Transverse colon (tissue), 4 donors: ENCODE data around the gene DDR2.

Experiments
- EP300 ChIP-seq: sonication (generic); formaldehyde crosslinking; IDR thresholded peaks from one replicate; pipeline ENCODE4 v1.6.1; 2017; ENCODE audit warnings: antibody characterized with exemption, low read depth
- POLR2AphosphoS5 ChIP-seq, 3 donors: sonication (generic); formaldehyde crosslinking; IDR thresholded peaks; one replicate each; pipeline ENCODE4 v1.6.1; 2016; ENCODE audit warnings: antibody characterized with exemption in 3 of 3
- TF ChIP-seq, protein P1 (sequence below), 5 experiments: fragments of 200-600 bp in 3 of 5; fragments of 450-650 bp in 2 of 5; sonication (generic) in 3 of 5; IDR thresholded peaks; 1 replicate in 2 of 5; 2 replicates in 3 of 5; pipeline ENCODE4 v1.5.1; 2016 to 2017; ENCODE audit warnings: antibody characterized with exemption in 5 of 5, inconsistent platforms in 3 of 5, mild to moderate bottlenecking in 2 of 5, moderate library complexity in 1 of 5

DNA sequence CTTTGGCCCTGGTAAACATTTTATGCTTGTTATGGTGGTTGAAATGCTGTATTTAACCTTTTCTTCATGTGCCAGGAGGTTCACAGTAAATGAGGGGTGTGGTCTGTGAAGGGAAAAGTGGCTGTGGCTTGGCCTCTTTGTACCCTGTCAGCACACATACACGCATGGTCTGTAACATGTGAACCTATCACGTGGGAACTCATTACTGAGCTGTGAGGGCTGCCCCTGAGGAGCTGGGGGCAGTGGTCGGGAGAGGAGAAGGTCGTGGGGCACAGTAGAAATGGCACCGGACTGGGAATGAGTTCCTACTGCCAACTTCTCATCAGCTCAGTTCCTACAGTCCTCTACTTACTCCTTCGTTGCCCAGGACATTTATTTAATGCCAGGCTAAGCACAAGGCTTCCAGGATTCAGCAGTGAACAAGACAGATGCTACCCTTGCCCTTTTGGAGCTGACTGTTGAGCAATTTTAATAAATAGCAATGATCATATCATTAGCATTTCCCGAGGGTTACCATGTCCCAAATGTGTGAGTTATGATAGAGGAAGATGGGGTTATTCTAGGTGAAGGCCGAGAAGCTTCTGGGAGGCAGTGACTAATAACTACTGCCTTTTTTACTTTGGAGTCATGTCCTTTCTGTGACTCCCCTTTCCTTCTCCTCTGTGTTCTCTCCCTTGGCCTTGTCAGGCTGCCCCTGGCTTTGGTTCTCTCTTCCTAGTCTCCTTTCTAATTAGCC lies 38.8 kb downstream of the DDR2 start:
- TF ChIP-seq, protein P1, sequence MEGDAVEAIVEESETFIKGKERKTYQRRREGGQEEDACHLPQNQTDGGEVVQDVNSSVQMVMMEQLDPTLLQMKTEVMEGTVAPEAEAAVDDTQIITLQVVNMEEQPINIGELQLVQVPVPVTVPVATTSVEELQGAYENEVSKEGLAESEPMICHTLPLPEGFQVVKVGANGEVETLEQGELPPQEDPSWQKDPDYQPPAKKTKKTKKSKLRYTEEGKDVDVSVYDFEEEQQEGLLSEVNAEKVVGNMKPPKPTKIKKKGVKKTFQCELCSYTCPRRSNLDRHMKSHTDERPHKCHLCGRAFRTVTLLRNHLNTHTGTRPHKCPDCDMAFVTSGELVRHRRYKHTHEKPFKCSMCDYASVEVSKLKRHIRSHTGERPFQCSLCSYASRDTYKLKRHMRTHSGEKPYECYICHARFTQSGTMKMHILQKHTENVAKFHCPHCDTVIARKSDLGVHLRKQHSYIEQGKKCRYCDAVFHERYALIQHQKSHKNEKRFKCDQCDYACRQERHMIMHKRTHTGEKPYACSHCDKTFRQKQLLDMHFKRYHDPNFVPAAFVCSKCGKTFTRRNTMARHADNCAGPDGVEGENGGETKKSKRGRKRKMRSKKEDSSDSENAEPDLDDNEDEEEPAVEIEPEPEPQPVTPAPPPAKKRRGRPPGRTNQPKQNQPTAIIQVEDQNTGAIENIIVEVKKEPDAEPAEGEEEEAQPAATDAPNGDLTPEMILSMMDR (IDR thresholded peaks at IDR 0.05): no peak
- peak in 2 of 3 donors; percentile 30 to 34 for TF ChIP-seq POLR2AphosphoS5 (IDR thresholded peaks at IDR 0.05)
- TF ChIP-seq EP300: peak; percentile 29
